GM12891 (cell line): ENCODE results near the gene RPUSD2.

Experiments used
- PAX5 ChIP-seq: IDR thresholded peaks from 2 replicates; pipeline ENCODE4 v1.6.1; 2011; ENCODE audit warnings: low read length, moderate library complexity, mild to moderate bottlenecking; ENCODE audit not compliant: insufficient read depth, severe bottlenecking
- POLR2A ChIP-seq: IDR thresholded peaks from 2 replicates; pipeline ENCODE4 v1.6.1; 2011; ENCODE audit warnings: low read depth, low read length, control low read depth
- POLR2AphosphoS5 ChIP-seq: IDR thresholded peaks from 2 replicates; pipeline ENCODE4 v1.6.1; 2011; ENCODE audit warnings: low read depth, low read length, control low read depth
- POU2F2 ChIP-seq: IDR thresholded peaks from 2 replicates; pipeline ENCODE4 v1.6.1; 2011; ENCODE audit warnings: low read depth, mild to moderate bottlenecking, control low read depth, low read length, moderate library complexity
- SPI1 ChIP-seq: IDR thresholded peaks from 2 replicates; pipeline ENCODE4 v1.6.1; 2011; ENCODE audit warnings: low read depth, low read length, control low read depth
- TAF1 ChIP-seq: IDR thresholded peaks from 2 replicates; pipeline ENCODE4 v1.6.1; 2011; ENCODE audit warnings: low read depth, low read length, control low read depth

GRCh38 chr15:40593165-40593564 is 24.1 kb downstream of the RPUSD2 start:
- TF ChIP-seq POLR2A (no peak), POLR2AphosphoS5 (no peak), POU2F2 (no peak), PAX5 (no peak), TAF1 (no peak), SPI1 (no peak)
